GDM1 (cell line): ENCODE data around the gene RORC.
A peak's percentile ranks its signal among the peaks of the same experiment; 100 is the strongest.

ENCODE experiments used
- DNase-seq: peaks from one replicate; lab custom pipeline; 2025; lab: John Stamatoyannopoulos, UW

The RORC gene

DNA sequence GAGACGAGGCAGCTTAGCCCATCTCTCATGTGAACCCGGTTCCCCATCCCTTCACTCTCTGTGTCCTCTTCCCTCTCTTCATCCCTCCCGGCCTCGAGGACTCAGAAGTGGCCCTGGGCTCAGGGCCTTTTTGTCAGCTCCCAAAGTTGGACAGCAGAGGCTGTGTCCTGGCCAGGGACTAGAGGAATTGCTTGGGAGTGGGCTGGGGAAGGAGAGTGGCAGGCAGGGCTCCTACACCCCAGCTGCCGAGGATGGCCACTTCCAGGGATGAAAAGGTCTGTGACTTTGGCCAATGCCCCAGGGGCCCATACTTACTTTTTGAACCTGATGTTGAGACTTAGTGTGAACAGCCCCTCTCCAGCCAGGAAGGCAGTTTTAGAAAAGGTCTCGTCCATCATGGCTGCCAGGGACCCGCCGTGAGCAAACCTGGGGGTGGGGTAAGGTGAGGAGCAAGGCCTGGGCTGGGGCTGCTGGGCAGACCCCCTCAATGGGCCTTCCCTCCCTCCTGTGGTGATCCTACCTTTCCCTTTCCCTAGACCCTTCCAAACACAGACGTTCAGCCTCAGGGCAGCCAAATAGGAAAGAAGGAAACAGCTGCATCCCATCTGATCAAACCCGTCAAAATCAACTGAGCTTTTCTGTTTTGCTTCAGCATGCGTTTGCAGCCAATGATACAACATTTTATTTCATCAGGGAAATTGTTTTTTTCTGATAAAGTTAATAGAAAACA is 16.4 kb upstream of the RORC start:
- no peak for DNase-seq

DNA sequence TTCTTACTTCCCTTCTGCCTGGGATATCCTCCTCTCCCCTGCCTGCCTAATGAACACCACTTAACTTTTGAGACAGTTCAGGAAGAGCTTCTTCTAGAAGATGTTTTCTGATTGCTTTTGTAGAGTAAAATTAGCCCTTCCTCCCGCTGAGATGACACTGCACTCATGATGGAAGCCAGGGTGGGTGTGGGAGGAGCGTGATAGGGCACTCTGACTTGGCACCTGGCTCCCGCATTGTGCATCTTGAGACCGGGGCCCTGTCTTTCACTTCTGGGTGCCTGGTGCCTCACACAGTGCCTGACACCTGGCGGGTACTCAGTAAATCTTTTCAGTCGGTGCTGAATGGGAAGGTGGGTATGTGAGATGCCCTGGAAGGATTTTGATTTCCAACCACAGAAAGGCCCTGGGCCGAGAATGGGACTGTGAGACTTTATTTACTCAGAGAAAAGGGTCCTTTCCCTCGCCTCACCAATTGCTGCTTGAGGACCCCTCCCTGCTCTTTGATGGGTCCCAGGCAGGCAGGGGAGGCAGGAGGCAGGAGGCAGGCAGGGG is 15.2 kb upstream of the RORC start:
- no peak for DNase-seq

DNA sequence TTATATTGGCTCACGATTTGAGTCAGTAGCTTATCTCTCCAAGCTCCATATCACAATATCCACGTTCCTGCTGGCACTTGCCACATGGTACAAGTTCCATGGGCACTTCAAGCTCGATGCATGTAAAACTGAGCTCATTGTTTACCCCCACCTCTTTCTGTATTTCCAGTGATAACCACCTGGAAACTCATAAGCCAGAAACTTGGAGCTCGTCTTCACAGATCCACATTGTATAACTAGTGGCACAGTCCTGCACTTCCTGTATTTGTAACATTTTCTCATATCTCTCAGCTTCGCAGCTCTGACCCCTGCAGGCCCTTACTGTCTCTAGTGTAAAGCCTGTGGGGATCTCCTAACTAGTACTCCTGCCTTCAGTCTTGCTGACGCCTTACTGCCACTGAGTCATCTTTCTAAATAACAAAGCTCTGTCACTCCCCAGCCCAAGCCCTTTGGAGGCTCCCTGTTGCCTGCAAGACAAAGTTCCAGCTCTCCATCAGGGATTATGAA is 14.5 kb upstream of the RORC start:
- no peak for DNase-seq

DNA sequence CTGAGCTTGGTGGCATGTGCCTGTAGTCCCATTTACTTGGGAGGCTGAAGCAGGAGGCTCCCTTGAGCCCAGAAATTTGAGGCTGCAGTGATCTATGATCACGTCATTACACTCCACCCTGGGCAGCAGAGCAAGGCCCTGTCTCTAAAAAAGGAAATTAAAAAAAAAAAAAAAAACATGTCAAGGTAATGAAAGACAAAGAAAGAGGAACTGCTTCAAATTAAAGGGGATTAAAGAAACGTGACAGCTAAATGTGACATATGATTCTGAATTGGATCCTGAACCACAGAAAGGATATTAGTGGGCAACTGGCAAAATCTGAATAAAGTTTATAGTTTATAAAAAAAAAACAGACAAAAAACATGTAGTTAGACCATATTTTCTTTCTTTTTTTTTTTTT is 11.8 kb upstream of the RORC start:
- no peak for DNase-seq

DNA sequence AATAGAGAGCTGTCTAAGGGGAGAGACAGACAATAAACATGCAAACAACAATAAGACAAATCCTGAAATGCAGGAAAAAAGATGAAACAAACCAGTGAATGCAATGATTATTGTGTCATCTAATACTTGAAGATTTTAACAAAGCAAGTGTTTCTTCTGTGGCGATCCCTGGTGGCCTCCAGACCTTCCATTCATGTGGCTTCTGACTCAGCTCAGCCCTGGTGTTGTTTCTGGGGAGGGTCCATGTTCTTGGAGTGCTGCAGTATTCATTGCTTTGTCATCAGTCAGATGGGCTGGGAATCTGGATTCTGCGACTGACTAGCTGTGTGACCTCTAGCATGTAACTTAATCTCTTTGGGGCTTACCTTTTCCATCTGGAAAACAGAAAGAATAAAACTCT is 9.5 kb upstream of the RORC start:
- no peak for DNase-seq

DNA sequence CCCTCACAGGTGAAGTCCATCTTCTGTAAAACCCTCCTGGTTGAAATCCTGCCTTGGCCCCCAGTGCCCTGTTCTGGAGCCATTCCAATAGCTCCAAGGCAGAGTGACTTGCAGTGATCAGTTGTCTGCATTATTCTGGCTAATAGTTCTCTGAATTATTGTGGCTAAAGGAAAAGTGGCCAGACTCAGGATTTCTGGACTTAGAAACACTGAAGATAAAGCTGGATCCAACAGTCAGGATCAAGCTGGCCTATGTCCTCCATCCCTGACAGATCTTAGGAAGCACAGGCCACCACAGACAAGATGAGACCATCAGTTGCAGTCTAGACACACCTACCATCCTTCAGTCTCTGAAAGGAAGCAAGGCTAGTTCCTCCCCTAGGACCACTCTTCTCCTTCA is 8.8 kb upstream of the RORC start:
- no peak for DNase-seq

DNA sequence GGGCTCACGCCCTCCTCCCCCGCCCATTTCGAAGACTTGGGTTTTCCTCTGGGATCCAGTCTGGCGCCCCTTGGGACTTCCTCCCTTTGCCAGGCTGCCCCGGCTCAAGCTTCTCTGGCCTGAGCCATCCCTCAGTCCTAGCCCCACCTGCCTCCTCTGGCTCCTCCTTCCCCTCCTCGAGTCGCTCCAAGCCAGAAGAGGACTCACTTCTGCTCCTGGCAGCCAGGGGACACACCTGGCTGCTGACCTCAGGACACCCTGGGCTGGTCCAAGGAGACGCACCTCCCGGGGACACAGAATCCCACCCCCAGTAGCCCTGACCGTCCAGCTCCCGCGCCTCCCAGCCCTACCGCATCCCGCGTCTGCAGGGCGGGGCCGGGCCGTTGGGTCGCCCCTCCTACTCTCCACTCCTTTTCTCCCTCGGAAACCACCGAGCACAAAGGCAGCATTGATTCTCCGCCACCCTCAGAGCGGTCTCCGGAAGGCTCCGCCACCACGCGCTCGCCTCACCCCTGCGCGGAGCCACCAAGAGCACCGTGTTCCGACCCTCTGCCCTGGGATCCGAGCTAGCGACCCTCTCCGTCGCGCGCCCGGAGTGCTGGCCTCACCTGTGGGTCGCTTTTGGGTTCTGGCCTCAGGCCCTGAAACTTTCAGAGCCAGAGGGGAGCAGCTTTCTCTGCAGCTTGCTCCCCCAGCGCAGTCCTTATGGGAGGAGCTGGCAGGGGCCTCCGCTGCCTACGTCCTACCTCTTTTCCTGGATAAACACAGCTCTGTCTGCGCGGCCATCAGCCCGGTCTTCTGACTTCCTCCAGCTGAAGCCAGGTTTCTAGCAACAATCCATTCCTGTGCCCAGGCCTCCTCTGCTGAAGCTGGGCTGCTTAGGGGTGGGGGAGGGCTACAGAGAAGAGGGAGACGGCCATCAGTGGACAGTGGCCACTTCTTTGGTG is 8.1 kb upstream of the RORC start, which contains the start of gene C2CD4D:
Gene C2CD4D (minus strand): TSS at position 364 of the 947 bp plus-strand sequence. CDS start 831 bp downstream, outside the sequence.
- no peak for DNase-seq

DNA sequence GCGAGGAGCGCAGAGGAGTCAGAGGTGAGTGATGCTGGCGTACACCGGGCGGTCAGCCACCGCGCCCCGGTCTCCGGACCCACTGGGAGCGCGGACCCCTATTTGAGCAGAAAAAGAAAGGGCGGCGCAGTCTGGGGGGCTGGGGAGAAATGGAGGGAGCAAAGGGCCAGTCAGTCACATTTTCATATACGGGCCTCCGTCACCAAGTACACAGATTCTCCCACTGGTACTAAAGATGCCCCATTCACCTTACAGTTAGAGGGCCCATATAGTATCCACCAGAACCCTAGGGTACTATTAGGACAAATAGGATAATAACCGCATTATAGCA is 7.4 kb upstream of the RORC start:
- DNase-seq = no peak

DNA sequence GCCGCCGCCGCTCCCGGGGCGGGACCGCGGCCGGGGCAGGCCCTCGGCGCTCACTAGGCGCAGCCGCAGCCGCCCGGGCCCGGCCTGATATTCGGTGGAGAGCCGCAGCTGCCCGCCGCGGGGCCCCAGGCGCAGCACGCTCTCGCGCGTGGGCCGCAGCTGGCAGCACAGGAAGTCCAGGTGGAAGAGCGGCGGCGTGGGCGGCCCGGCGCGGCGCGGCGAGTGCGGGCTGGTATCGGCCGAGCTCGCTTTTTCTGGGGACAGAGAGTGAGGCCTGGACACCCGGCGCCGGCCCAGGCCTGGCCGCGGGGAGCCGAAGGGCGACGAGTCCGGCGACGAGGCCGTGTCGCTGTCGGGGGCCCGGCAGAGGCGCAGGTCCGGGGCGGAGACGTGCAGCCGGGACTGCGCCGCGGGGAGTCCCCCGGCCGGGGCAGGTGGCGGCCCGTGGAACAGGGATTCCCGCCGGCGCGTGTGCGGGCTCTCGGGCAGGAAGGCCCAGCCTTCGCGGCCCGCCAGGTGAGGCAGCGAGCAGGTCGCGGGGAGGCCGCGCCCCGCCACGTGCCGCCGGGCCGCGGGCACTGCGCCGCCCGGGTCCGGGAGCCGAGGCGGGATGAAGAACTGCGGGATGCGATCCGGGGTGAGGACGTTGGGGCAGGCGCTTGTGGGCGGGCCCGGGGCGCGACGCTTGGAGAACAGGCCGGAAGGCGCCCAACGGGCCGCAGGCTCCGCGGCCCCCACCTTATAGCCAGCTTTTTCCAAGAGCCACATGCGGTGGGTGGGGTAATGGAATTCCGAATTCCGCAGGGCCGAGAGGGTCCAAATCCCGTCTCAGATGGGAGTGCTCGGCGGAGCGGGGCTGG is 6.8 kb upstream of the RORC start:
- no peak for DNase-seq

DNA sequence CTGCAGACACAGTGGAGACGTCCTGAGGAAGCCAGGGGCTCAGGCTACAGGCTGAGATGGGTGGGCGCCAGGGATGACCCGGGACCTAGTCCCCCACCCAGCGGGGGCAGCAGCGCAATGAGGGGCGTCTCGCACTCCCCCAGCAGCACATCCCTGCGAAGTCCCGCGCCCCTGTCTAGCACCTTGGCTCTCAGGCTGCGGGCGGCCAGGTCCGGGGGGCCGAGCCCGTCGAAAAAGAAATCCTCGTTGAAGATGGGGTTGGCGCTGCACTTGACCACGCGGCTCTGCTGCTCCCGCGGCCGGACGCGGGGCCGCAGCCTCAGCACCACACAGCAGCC is 6.3 kb upstream of the RORC start:
- DNase-seq = no peak

DNA sequence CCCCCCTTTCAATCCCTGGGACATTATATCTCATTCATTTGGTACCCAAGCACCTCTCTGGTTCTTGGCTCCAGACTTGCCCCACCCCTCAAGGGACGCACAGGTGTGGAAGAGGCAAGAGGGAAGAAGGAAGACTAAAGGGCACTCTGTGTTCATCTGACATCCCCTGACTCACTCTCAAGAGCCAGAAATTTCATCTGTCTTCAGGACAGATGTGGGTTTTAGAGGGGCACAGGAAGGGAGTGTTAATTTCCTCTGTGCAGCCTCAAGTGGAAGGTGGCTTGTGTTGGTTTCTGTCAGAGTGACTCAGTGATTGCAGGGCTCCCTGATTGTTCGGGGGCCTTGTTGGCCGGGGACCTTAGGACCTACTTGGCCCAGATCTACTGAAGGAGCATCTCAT is 5.6 kb upstream of the RORC start:
- no peak for DNase-seq

DNA sequence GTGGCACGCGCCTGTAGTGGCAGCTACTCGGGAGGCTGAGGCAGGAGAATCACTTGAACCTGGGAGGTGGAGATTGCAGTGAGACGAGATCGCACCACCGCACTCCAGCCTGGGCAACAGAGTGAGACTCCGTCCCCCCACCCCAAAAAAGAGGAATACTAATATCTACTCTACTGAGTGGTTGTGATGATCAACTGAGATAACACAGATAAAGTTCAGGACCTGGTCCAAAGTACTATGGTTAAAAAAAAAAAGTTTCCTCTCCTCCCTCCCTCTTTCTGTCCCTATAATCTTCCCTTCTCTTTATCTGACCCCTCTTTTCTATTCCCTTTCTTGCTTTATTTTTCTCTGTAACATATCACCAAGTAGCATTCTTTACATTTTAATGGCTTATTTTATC is 4.0 kb upstream of the RORC start:
- DNase-seq = no peak

DNA sequence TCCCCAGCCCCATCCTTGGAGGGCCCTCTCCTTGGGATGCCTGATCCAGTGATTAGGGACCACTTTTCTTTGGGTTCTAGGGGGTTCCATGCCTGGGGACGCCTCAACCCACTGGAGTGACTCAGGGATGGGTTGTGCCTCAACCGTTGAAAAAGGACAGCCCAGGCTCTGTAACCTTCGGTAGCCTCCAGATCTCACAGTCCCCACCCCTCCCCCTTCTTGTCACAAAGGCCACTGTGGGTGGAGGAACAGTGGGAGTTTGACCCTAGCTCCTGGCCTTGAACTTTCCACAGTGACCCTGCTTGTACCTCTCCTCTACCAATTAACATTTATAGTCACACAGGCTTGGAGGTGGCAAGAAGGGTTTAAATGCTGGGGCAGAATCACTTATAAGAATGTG is 2.6 kb upstream of the RORC start:
- no peak for DNase-seq

DNA sequence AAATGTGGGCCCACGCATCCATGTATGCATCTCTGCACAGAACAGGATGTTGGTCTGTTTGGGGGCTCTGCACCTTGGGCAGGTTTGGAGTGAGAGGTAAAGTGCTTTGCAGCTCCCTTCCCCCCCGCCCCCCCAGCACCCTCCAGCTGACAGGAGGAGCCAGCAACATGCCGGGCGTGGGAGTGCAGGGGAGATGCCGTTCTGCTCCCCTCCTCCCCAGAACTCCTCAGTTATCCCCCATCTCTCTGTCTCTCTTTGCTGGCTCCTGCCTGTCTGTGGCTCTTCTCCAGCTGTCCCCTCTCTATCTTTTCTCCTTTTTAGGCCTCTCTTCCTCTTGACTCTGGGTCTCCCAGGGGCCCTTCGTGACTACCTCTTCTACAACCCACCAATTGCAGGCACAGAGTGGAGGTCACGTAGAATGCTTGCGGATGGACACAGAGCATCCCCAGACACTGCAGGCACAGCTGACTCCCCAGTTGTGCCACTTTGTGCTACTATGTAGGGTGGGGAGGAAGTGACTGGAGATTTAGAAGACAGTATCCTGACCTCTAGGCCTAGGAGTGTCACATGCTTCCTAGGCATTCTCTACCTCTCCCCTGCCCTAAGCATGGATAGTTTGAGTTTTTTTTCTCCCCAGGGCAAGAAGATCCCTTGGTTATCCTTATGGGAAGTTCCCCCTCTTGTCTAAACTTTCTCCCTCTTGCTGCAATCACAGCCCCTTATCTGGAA is 1.7 kb upstream of the RORC start:
- DNase-seq = no peak

DNA sequence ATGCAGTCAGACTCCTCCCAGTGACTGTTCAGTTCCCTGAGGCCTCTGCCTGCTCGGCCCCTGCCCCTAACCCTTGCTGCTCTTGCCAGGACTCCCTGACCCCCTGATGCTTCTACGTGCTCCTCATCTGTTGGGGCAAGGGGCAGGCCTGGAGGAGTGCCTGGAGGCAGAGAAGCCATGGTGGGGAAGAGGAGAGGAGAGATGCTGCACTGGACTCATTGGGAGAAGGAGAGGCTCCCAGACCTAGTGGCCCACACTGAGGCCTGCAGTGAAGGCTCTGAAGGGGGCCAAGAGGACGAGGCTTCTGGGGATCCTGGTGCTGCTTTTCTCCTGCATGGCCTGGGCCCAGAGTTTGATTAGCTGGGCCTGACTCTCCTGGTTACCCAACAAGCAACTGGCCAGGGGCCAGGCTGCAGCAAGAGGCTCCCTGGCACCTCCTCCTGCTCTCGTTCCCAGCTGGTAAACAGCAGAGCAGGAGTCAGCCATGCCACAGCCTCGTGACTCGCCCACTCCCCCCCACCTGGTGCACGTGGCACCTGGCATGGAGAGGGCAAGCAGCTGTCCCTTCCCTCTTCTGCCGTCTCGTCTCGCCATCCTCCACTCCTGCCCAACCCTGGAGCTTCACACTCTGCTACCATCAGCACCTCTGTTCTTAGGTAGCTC is 847 bp upstream of the RORC start:
- DNase-seq = no peak

DNA sequence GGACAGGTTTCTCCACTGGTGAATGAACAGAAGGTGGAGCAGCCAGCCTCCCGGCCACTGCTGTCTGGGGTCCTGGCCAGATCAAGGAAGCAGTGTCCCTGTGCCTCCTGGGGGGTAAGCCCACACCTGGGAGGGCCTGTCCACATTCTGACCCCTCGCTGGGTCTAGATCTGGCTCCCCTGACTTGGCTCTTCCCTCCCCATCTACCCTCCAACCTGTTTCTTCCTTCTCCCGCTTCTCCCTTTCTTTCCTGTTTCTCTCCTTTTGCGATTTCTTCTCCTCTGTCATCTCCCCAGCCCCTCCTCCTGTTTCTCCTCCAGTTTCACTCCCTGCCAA is 378 bp downstream of the RORC start:
- DNase-seq = no peak

DNA sequence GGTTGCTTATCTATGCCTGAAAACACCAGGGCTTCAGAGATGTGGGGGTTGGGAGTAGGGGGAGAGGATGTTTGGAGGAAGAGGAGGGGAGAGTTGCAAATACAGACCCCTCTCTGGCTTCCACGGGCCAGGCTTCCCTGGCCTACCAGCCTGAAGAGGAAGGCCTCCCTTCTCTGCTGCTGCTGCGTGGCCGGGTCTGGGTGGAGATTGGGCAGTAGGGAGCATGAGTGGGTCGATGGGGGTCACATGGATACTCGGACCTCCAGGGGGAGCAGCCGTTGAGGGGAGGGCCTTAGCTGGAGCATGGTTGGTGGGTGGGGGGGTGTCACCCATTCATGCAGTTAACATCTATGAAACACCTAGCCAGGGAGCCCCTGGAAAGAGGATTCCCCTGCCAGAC is 1.5 kb downstream of the RORC start:
- no peak for DNase-seq

DNA sequence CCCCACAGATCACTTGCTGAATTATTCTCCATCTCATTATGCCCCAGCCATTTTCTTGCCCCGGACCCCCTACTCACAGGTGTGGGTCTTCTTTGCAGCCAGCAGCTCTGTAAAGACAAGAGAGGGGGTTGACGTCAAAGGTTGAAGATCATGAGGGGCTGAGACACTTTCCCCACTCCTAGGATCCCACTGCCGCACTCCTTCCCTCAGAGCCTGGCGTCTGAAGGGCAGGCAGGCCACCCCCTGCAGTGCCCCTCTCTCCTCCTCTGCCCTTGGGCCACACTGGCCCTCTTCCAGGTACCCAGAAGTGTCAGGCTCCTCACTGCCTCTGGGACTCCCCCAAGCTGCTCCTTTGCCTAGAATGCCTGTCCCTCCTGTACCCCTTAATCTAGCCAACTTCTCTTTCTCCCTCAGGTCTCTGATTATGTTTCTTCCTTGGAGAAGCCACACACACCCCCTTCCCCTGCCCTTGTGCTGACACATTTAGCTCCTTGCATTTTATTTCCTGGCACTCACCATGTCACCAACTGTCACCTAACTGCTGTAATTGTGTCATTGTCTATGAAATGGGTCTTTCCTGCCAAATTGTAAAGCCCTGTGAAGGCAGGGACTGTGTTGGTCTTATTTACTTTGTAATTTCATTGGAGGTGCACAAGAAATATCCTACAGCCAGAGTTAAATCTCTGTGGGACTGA is 2.1 kb downstream of the RORC start:
- DNase-seq = peak; percentile 44

DNA sequence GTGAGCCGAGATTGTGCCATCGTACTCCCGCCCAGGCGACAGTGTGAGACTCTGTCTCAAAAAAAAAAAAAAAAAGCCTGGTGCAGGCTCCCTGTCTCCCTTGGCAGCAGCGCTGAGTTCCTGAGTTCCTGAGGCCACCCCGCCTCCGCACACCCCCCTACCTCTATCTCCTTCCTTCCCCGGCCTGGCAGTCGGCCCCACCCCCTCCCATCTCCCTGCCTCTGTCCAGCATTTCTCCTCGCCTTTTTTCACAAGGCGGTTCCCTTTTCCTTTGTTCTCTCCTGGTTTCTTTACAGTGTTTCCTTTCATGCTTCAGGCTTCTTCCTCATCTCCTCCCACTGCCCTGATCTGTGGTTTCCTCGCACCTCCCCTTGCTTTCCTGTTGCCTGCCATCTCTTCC is 2.7 kb downstream of the RORC start:
- DNase-seq = peak; percentile 80

DNA sequence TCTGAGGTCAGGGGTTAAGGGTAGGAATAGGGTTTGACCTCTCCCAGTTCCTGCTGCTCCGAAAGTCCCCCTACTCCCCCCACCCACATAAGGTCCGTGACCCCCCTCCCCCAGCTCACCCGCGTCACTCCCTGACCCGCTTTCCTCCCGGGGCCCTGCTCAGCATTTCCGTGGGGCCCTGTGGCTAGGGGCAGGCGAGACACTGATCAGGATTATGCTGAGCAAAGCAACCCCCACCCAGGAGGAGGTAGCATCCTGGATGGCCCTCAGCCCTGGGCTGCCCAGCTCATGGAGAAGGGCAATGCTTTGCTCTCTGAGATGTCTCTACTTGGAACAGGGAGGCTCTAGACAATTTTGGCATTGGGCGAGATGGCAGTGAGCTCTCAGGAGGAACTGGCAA is 3.7 kb downstream of the RORC start:
- DNase-seq = no peak
